GM12891 (cell line): Measurements from ENCODE around the gene DLG4.

Source experiments
- PAX5 ChIP-seq: IDR thresholded peaks from 2 replicates; pipeline ENCODE4 v1.6.1; 2011; ENCODE audit warnings: low read length, moderate library complexity, mild to moderate bottlenecking; ENCODE audit not compliant: insufficient read depth, severe bottlenecking
- POLR2A ChIP-seq: IDR thresholded peaks from 2 replicates; pipeline ENCODE4 v1.6.1; 2011; ENCODE audit warnings: low read depth, low read length, control low read depth
- POLR2AphosphoS5 ChIP-seq: IDR thresholded peaks from 2 replicates; pipeline ENCODE4 v1.6.1; 2011; ENCODE audit warnings: low read depth, low read length, control low read depth
- SPI1 ChIP-seq: IDR thresholded peaks from 2 replicates; pipeline ENCODE4 v1.6.1; 2011; ENCODE audit warnings: low read depth, low read length, control low read depth
- TAF1 ChIP-seq: IDR thresholded peaks from 2 replicates; pipeline ENCODE4 v1.6.1; 2011; ENCODE audit warnings: low read depth, low read length, control low read depth

DNA sequence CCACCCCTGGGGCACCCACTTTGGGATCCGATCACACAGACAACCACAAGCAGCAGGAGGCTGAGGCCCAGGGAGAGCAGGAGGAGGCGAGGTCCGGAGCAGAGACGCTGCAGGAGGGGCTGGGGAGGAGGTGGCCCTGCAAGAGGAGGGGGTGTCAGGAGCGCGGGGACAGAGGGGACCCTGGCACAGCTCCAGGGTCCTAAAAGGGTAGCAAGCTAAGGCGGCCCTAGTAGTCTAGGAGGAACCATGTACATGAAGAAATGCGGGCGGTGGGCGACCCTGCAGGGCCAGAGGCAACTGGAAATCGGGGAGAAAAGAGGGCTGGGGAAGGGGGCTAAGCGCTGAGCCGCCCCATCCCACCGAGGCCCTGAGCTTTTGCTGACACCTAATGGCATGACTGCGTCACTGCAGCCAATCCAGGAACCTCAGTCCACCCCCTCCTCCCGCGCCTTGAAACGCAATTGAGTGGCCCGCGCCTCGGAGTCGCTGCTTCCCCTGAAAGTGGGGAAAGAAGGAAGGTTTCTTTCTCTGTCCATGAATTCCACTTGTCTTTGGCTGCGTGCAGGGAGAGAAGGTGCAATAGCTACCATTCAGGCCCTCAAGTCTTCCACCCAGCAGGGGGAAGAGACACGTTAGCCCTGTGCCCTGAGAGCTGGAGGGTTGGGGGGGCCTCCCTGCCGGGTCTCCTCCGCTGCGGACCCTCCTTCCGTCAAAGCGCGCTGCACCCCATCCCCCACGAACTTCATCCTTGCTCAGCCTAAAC lies 42.3 kb downstream of the DLG4 start:
- no peak for TF ChIP-seq TAF1
- TF ChIP-seq POLR2A: no peak
- no peak for TF ChIP-seq POLR2AphosphoS5
- no peak for TF ChIP-seq SPI1
- TF ChIP-seq PAX5: no peak
